GM21381 (cell line): ENCODE data around the gene PPP1R13L.
"Not testable (repeated sequence)": the region's sequence is repeated elsewhere in the genome, so short reads cannot be mapped to it uniquely, and the experiment has no call there.

ENCODE experiments used
- ATAC-seq: cut with Tn5 transposase; IDR thresholded peaks from one replicate; pipeline ENCODE4 v1.9.1; 2021; ENCODE audit warnings: mild to moderate bottlenecking, moderate library complexity; ENCODE audit not compliant: unreplicated experiment

Gene PPP1R13L

DNA sequence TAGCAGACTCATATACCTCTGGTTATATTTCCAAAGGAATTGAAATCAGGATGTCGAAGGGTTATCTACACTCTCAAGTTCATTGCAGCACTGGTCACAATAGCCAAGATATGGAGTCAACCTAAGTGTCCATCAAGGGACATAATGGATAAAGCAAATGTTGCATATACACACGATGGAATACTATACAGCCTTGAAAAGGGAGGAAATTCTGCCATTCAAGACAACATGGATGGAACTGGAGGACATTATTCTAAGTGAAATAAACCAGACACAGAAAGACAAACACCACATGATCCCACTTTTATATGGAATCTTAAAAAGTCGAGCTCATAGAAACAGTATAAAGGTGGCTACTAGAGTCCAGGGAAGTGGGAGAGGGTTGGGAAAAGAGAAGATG is 32.5 kb upstream of the PPP1R13L start:
- ATAC-seq, result no peak

DNA sequence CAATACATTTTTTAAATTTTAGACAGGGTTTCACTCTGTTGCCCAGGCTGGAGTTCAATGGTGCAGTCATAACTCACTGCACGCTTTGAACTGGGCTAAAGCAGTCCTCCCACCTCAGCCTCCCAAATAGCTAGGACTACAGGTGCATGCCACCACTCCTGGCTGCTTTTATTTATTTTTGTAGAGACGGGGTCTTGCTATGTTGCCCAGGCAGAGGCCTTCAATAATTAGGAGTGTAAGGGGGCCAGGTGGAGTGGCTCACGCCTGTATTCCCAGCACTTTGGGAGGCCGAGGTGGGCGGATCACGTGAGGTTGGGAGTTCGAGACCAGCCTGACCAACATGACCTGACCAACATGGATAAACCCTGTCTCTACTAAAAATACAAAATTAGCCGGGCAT is 27.7 kb upstream of the PPP1R13L start:
- not testable (repeated sequence) for ATAC-seq

DNA sequence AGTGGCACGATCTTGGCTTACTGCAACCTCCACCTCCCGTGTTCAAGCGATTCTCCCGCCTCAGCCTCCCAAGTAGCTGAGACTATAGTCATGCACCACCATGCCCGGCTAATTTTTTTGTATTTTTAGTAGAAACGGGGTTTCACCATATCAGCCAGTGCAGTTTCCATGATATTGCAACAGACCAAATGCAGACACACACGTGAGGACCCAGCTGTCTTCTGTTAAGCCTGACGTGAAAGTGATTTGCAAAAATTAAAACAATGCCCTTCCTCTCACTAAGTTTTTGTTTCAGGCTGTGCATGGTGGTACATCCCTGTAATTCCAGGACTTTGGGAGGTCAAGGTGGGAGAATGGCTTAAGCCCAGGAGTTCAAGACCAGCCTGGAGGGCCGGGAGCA is 26.1 kb upstream of the PPP1R13L start:
- ATAC-seq, result not testable (repeated sequence)

DNA sequence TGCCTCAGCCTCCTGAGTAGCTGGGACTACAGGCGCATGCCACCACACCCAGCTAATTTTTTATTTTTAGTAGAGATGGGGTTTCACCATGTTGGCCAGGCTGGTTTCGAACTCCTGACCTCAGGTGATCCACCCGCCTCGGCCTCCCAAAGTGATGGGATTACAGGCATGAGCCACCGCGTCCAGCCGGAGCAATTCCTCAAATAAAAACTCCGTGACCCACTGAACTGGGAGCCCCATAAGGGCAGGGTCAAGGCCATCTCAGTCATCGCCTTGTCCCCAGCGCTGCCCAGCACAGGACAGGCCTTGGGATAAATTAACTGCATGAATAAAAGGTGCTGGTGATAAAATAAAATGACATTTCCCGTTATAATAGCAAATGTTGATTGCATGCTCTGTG is 25.0 kb upstream of the PPP1R13L start:
- ATAC-seq, result not testable (repeated sequence)

DNA sequence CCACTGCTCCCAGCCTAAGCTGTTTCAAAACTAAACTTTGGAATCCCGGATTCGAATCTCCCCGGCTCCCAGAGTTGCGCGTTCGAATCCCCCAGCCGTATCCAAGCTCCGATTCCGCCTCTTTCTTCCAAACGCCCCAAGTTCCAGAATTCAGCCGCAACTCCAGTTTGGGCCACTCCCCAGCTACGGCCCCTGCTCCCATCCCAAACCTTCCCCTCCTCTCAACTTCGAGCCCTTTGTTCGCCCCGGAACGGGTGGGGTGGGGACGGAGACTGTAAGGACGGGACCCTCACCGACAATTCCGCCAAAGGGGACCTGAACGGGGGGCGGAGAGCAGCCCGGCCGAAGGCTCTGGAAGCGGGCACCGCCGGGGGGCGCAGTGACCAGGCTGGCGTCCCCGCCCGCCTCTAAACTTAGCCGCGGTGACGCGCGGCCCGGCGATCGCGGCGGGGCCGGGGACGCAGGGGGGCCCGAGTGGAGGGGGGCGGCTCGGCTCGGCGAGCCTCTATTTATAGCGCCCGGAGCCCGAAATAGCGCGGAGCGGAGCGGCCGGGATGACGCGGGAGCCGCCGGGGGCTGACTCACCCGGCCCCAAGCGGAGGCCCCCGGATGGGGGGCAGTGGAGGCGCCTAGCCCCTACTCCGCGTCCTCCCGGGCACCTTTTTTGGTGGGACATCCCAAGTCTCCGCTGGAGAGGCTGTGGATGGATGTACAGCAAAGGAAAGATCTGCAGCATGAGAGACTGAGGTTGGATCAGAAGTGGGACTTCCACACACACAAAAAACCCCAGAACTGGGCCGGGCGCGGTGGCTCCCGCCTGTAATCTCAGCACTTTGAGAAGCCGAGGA is 23.7 kb upstream of the PPP1R13L start:
- no peak for ATAC-seq

DNA sequence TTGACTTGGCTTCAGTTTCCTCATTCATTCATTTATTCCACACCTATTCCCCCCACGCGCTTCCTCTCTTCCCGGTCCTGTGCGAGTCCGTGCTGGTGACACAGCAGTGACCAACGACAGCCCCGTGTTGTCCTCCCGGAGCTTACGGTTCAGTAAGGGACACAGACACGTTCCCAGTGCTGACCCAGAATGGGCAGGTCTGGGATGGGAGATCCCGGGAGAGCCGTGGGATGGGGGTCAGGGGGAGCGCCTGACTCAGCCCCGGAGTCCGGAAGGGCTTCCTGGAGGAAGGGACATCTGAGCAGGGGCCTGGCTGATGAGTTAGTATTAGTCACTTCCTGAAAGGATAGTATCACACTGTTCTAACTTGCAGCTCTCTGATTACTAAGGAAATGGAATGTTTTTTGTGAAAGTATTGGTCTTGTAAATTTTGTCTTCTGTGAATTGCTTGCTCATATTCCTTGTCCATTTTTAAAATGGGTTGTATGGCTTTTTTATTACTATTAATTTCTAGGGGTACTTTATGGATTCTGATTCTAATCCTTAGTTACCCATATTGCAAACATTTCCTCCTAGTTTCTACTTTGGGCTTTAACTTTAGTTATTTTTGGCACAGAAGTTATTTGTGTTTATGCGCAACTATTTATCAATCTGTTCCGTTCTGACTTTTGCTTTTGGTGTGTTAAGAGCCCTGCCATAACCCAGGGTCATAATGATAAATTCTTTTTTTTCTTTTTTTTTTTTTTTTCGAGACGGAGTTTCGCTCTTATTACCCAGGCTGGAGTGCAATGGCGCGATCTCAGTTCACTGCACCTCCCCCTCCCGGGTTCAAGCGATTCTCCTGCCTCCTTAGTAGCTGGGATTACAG is 19.6 kb upstream of the PPP1R13L start:
- ATAC-seq, result peak; percentile 7

DNA sequence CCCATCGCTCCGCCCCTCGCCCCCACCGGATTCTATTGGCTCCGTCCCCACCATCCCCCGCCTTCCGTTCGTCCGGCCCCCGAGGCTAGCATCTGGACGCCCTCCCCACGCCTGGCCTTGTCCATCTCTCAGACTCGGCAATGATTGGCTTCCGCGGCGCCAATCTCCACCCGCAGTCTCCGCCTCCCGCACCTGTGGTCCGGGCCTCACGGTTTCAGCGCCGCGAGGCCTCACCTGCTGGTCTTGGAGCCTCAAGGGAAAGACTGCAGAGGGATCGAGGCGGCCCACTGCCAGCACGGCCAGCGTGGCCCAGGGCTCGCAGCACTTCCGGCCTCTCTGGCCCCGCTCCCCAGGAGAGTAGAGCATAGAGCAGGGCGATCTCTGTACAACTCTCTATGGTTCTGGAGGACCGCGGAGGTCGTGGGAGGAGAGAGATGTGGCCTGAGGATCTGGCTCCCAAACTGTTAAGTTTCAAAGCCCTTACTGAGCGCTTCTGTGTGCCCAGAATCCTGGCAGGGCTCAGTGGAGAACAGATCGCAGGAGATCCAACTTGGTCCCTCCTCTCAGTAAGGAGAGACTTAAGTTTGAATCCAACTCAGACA is 18.8 kb upstream of the PPP1R13L start, which contains the start of gene ERCC1:
TSS of gene ERCC1 (minus strand) at position 329 of the 602 bp plus-strand sequence. CDS start 543 bp downstream, outside the sequence.
- peak; percentile 58 for ATAC-seq

DNA sequence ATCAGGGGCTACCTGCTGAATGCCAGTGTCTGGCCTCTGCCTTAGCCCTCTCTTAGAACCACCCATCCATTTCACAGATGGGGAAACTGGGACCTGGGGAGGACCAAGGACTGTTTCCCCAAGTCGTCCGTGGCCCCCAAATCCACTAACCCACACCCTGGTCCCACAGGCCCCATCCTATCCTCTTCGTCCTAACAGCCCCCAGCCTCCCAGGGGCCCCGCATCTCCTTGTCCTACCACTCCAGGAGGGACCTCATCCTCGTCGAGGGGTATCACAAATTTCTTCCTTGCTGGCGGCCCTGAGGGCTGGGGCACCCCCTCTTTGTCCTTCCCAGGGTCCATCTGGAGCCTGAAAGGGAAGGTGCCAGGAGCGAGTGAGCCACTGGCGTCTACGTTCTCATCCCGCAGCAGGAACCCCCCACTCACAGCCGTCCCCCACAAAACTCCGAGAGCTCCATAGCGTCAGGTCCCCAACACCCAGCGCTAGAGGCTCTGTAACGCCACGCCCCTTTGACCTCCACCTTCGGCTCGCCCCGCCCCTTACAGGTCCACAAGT is 18.2 kb upstream of the PPP1R13L start:
- no peak for ATAC-seq

DNA sequence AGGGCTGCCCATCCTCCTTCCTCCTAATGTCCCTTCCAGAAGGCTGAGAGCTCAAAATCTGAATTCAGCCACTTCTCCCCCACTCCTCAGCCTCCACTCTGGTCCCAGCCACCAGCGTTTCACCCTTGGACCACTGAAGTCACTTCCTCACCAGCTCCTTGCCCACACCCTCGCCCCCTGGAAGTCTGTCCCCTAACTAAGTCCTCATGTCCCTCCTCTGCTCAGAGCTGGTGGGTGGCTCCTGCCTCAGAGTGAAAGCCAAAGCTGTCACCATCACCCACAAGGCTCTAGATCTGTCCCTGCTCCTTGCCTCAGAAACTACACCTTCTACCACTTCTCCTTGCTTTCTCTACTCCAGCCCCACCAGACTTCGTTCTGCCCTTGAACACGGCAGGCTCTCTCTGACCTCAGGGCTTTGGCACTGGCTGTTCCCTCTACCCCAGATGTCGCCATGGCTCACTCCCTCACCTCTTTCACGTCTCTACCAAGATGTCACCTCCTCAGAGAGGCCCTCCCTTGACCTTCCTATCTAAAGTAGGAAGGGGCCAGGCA is 17.2 kb upstream of the PPP1R13L start:
- ATAC-seq, result no peak

DNA sequence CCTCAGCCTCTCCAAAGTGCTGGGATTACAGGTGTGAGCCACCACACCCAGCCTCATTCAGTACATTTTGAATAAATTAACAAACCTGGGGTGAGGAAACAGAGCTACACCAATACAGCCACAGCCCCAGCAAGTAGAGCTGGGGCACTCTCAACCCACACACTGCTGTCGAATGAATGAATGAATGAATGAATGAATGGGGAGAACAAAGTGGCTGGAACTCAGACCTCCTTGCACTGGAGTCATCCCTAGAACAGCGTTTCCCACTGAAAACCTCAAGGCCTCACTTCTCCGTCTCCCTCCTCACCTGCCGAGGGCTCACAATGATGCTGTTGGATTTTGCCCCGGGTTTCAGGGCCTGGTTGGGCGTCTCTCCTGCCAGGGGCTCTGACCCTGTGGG is 16.0 kb upstream of the PPP1R13L start:
- ATAC-seq, result no peak

DNA sequence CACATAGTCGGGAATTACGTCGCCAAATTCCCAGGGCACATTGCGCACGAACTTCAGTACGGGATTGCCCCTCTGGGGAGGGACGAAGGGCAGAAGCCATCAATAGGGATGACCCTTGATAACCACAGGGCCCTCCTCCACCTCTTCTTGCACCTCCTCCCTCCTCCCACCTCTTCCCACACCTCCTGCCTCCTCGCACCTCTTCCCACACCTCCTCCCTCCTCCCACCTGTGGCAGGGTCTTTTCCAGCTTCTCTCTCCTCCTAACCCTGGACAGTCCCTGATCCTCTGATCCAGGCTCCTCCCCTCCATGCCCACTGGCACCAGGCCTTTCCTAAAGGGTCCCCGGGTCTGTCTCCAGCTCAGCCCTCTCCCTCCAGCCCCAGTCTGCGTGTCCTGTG is 15.5 kb upstream of the PPP1R13L start:
- ATAC-seq, result no peak

DNA sequence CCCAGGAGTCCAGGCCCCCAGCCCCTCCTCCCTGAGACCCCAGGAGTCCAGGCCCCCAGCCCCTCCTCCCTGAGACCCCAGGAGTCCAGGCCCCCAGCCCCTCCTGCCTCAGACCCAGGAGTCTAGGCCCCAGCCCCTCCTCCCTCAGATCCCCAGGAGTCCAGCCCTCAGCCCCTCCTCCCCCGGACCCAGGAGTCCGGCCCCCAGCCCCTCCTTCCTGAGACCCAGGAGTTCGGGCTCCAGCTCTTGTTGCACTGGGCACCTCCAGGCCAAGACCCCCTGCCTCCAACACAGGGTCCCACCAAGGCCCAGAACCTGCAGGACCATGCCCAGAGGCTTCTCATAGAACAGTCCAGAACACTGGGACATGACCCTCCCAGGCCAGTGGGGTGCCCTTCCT is 15.0 kb upstream of the PPP1R13L start:
- ATAC-seq, result no peak

DNA sequence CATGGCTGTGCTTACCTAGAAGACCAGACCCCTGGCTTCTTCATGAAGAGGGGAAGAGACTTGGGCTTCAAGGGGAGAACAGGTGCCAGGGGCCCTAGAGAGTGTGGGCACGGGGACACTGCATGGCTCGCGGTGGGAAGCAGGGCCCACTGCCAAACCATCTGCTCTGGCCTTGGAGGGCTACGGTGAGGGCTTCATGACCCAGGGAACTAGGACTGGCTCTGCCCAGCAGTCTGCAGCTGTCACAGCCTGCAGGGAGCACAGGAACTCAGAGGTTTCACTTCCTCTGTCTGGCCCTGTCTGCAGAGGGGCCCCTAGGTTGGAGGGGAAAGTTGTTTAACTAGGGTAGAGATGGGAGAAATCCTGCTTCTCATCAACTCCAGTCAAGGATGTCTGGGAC is 14.5 kb upstream of the PPP1R13L start:
- ATAC-seq, result peak; percentile 41

DNA sequence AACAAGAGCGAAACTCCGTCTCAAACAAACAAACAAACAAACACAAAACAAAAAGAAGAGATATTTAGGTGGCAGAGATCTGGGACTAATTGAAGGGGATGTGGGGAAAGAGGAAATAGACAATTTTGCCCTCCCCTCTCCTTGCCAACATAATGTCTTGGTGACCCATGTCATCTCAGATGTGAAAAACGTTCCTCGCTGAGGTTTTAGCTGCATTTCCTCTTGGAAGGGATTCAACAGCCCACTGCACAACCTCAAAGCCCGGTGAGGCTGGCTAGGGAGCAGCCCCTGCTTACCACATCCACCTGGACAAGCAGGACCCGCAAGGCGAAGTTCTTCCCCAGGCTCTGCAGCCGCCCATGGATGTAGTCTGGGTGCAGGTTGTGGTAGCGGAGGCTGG is 13.9 kb upstream of the PPP1R13L start:
- no peak for ATAC-seq

DNA sequence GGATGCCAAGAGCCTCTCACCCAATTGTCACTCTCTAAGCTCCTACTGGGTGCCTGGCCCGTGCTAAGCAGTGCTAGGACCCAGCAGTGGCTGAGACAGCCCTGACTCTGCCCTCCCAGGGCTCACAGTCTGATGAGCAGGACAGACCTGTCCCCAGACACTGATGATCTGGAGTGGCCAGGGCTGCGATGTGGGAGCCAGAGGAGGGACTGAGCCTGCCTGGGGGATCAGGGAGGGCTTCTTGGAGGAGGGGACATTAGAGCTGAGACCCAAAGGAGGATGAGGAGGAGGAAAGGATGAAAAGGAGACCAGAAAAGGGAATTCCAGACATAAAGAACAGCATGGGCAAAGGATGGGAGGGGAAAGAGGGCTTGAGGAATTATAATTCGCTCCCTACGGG is 12.3 kb upstream of the PPP1R13L start:
- no peak for ATAC-seq

DNA sequence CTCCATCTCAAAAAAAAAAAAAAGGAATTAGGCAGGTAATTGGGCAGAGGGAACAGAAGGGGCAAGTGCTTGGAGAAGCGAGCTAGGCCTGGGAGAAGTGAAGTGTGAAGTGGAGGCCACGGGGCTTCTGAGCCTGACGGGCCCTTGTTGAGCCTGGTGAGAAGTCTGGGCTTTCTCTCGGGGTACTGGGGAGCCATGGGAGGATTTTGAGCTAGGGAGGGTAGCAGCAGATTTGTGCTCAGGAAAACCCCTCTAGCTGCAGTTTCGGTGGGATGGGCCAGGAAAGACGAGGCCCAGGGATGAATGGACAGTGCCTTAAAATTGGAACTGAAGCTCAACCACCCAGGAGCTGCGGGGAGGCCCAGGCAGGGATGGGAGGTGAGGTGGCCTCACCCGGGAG is 9.6 kb upstream of the PPP1R13L start:
- no peak for ATAC-seq

DNA sequence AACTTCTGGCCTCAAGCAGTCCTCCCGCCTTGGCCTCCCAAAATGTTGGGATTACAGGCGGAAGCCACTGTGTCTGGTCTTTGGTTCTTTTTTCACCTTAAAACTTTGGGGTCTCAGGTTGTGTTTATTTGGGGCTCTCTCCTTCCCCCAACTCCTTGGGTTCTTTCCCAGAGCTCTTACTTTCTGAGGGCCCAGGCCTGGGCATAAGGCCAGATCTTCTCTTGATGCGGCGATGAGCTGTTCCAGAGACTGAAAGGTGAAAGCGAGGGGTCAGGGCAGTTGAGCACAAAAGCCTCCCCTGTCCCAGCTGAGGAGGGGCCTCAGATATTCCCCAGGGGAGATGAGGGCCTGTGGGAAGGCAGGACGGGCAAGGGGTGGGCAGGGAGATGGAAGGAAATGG is 8.6 kb upstream of the PPP1R13L start:
- no peak for ATAC-seq

DNA sequence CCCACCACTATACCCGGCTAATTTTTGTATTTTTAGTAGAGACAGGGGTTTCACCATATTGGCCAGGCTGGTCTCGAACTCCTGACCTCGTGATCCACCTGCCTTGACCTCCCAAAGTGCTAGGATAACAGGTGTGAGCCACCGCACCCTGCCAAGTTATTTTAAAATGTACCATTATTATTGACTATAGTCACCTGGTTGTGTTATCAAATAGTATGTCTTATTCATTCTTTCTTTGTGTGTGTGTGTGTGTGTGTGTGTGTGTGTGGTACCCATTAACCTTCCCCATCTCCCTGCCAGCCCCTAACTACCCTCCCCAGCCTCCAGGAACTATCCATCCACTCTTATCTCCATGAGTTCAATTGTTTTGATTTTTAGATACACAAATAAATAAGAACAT is 5.5 kb upstream of the PPP1R13L start:
- not testable (repeated sequence) for ATAC-seq

DNA sequence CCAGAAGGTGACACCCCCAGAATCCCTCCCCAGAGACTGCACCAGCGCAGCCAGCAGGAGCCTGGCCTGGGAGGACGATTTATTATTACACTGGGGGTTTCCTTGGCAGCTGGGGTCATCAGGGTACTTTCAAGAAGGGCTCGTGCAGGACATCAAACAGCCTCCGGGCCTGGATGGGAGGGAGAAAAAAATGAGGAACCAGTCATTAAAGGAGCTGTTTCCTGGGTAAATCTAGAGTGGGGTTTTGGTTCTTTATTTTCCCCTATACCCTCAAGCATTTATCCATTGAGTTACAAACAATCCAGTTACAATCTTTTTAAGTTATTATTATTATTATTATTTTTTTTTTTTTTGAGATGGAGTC is 4.7 kb upstream of the PPP1R13L start:
- no peak for ATAC-seq

DNA sequence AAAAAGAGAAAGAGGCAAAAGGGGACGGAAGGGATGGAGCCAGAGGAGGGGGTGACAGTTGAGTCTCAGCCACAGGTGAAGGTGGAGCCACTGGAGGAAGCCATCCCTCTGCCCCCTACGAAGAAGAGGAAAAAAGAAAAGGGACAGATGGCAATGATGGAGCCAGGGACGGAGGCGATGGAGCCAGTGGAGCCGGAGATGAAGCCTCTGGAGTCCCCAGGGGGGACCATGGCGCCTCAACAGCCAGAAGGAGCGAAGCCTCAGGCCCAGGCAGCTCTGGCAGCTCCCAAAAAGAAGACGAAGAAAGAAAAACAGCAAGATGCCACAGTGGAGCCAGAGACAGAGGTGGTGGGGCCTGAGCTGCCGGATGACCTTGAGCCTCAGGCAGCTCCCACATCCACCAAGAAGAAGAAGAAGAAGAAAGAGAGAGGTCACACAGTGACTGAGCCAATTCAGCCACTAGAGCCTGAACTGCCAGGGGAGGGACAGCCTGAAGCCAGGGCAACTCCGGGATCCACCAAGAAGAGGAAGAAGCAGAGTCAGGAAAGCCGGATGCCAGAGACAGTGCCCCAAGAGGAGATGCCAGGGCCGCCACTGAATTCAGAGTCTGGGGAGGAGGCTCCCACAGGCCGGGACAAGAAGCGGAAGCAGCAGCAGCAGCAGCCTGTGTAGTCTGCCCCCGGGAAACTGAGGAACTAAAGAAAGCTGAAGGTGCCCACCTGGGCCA is 4.1 kb upstream of the PPP1R13L start:
- no peak for ATAC-seq
